HFFc6 (cell line): ENCODE data around the gene GREM1. TPM values are rescaled to one million over a fixed set of nuclear protein-coding genes. Genes with fewer than 3 reads are reported as not detected.

Experiments used
- DNase-seq: peaks from one replicate; pipeline ENCODE4 v3.0.0-alpha.2; 2018
- H3K27ac Mint-ChIP-seq: 2 replicates; pipeline ENCODE4 v1.8.0; 2020; ENCODE audit warnings: mild to moderate bottlenecking, mixed read lengths
- H3K27me3 Mint-ChIP-seq: 2 replicates; pipeline ENCODE4 v1.8.0; 2021; ENCODE audit warnings: mild to moderate bottlenecking, moderate library complexity, mixed read lengths; ENCODE audit not compliant: insufficient read depth
- H3K36me3 Mint-ChIP-seq: 2 replicates; pipeline ENCODE4 v1.8.0; 2021; ENCODE audit warnings: low read depth, mixed read lengths
- H3K4me1 Mint-ChIP-seq: 2 replicates; pipeline ENCODE4 v1.8.0; 2020; ENCODE audit warnings: low read depth, mixed read lengths
- H3K4me3 Mint-ChIP-seq: 2 replicates; pipeline ENCODE4 v1.8.0; 2020; ENCODE audit warnings: mild to moderate bottlenecking, moderate library complexity, mixed read lengths
- H3K9me3 Mint-ChIP-seq: 2 replicates; pipeline ENCODE4 v1.8.0; 2020; ENCODE audit warnings: mild to moderate bottlenecking, mixed read lengths
- CTCF ChIP-seq: fragments of 200-600 bp; sonication (generic); IDR thresholded peaks from 2 replicates; pipeline ENCODE4 v1.5.0; 2021; ENCODE audit warnings: antibody characterized with exemption, mild to moderate bottlenecking
- total RNA-seq, 6 experiments: library from RNA; stranded (reverse); fragmentation: NEBNext Ultra II Directional; extraction: Animal tissue kit (Norgen Biotek cat#: 25700); gene quantifications; 2 replicates in 1 of 6; 3 replicates in 5 of 6; pipeline ENCODE4 v1.2.3, GENCODE V29; 2021

GREM1 gene
- total RNA-seq, 6 experiments from 2014 or later: 2,146 to 4,099 (median 3,549) TPM

- Mint-ChIP-seq H3K4me3 (no peak overlapping the region), H3K9me3 (no peaks in the 10 kb centered on the region), H3K27me3 (peaks cover 3% of the 10 kb centered on the region), H3K36me3 (no peaks in the 10 kb centered on the region), H3K4me1 (peaks cover 65% of the 10 kb centered on the region), H3K27ac (no peak overlapping the region)
- DNase-seq: no peak
- peak; percentile 41; the same call in 1 of the 2 replicates for TF ChIP-seq CTCF
Observed at GRCh38 chr15:32679298-32679690, 38.5 kb upstream of the GREM1 start.

DNA sequence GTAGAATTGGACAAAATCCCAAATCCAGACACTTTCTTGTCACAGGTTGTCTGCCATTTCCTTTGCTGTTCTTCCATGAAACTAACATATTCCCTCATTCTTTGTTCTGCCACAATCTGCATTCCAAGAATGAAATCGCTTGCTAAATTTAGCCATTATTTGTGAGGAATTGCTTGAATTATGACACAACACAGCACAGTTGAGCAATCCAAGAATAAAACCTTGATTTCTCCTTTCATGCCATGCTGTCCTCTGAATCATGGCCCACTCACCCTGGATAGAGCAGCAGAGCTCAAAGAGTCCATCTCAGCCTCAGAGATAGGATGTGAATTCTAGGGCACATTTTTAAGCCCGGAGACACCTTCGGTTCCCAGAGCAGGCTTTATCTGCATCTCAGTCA is 35.2 kb upstream of the GREM1 start:
- peaks cover 3% of the 10 kb centered on the region for H3K27me3 Mint-ChIP-seq
- H3K4me1 Mint-ChIP-seq: peaks cover 76% of the 10 kb centered on the region
- H3K9me3 Mint-ChIP-seq: no peaks in the 10 kb centered on the region
- peak overlapping the region; percentile 92 for H3K27ac Mint-ChIP-seq
- no peak for TF ChIP-seq CTCF
- peak overlapping the region; percentile 43 for H3K4me3 Mint-ChIP-seq
- peak; percentile 95 for DNase-seq
- H3K36me3 Mint-ChIP-seq: peaks cover 9% of the 10 kb centered on the region

DNA sequence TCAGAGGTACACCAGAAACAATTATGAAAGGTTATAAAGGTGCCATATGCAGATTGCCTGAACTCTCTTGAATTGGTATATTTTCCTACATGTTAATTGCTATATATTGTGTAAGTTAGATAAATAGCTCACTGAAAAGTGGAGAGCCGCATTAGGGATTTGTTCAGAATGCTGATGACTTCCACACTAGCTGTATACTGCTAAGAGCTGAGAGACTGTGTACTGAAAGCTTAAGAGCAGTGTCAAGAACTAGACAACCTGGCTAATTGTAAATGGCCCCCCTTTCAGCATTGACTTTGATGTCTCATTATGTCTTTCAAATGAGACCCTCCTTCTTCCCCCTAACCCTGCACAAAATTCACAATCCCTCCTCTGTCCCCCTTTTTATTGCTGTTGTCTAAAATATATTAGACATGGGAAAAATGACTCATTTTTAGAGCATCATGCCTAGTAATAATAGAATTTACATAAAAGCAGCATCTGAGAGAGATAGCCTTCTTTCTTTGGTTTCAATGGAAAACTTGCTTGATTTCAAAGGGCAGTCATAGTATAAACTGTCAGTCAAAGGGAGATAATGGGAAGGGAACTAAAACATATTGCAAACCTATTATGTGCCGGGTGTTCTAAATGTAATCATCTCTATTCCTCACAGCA is 34.7 kb upstream of the GREM1 start:
- Mint-ChIP-seq H3K9me3 (no peaks in the 10 kb centered on the region), H3K4me1 (peaks cover 77% of the 10 kb centered on the region), H3K36me3 (peaks cover 9% of the 10 kb centered on the region), H3K4me3 (peak overlapping the region; percentile 43), H3K27ac (peak overlapping the region; percentile 92), H3K27me3 (peaks cover 3% of the 10 kb centered on the region)
- DNase-seq: no peak
- no peak for TF ChIP-seq CTCF

DNA sequence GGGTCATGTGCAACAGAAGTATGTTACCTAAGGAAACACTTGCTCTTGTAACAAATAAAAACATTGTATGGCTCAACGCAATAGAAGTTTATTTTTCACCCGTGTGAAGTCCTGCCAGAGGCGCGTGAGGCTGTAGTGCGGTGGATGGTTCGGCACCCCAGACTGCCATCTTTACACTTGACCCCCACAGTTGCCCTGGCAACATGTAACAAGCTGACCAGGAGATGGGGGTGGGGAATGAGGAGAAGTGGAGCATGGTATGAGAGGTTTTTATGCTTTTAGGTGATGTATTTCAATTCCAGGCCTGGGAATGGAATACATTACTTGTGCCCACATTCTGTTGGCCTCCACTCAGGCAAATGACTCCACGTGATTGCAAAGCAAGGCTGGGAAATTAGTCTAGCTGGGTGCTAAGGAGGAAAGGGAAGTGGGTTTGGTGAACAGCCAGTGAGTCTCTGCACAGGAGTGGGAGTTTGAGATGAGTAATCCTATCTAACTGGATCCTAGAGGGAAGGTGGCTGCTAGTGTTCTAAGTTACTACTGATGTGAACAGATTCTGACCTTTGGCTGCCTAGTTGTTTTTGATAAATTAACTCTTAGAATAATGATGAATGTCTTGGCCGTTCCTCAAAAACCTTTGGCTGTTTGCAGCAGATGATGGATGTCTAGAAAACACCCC is 33.8 kb upstream of the GREM1 start:
- peaks cover 9% of the 10 kb centered on the region for H3K36me3 Mint-ChIP-seq
- H3K4me1 Mint-ChIP-seq: peaks cover 83% of the 10 kb centered on the region
- H3K27ac Mint-ChIP-seq: peak overlapping the region; percentile 92

GRCh38 chr15:32685576-32685975 is 32.2 kb upstream of the GREM1 start:
- Mint-ChIP-seq H3K27me3 (peaks cover 3% of the 10 kb centered on the region), H3K9me3 (no peaks in the 10 kb centered on the region), H3K4me3 (peak overlapping the region; percentile 10; the same call in 1 of the 2 replicates), H3K27ac (peak overlapping the region; percentile 75), H3K36me3 (peaks cover 9% of the 10 kb centered on the region), H3K4me1 (peaks cover 87% of the 10 kb centered on the region)
- TF ChIP-seq CTCF: no peak
- peak; percentile 43 for DNase-seq

More for the DNA sequence above, 33.8 kb upstream of the GREM1 start:
- peaks cover 3% of the 10 kb centered on the region for H3K27me3 Mint-ChIP-seq
- peak overlapping the region; percentile 46 for H3K4me3 Mint-ChIP-seq
- TF ChIP-seq CTCF: no peak
- no peaks in the 10 kb centered on the region for H3K9me3 Mint-ChIP-seq
- peak; percentile 86 for DNase-seq
